HepG2 (cell line): ENCODE data around the gene POTEF. TPM values are rescaled to one million over a fixed set of nuclear protein-coding genes. Genes with fewer than 3 reads are reported as not detected.
"Not testable (repeated sequence)": the region's sequence is repeated elsewhere in the genome, so short reads cannot be mapped to it uniquely, and the experiment has no call there.

Source experiments
- ATAC-seq: fragments of 200-7000 bp; cut with Tn5 transposase; 3 replicates; pipeline ENCODE4 v1.9.1; 2020; ENCODE audit warnings: mild to moderate bottlenecking, moderate library complexity
- BruUV-seq: library from RNA; stranded (reverse); fragments of 400-500 nt; replicated peaks from 2 replicates; lab custom pipeline; 2021; lab: Mats Ljungman, UMichigan
- CTCF ChIA-PET: fragments of 300-600 bp; formaldehyde crosslinking; extraction: SDS; loops from one replicate; lab custom pipeline; 2021; ENCODE audit warnings: low total read pairs, inconsistent platforms, low intra/inter-chr PET ratio; lab: Yijun Ruan, JAX
- POLR2A ChIA-PET: fragments of 350-600 bp; sonication (Branson Sonifier 250); formaldehyde crosslinking; loops from one replicate; lab custom pipeline; 2020; ENCODE audit warnings: antibody characterized with exemption, inconsistent platforms; lab: Yijun Ruan, JAX
- DNase-seq: peaks from one replicate; pipeline ENCODE4 v3.0.0-alpha.2; 2015; ENCODE audit warnings: low spot score
- FAIRE-seq: peaks from 3 replicates; lab custom pipeline; 2011; peaks lifted over from hg19 to GRCh38; lab: Jason Lieb, UNC
- H2AFZ ChIP-seq: one replicate; pipeline ENCODE4 v1.6.1; 2011; ENCODE audit warnings: low read length, inconsistent platforms
- H3K27ac ChIP-seq: fragments of 300-600 bp; 3 replicates; pipeline ENCODE4 v1.8.0; 2011; ENCODE audit warnings: mixed run types, mild to moderate bottlenecking, mixed read lengths, low read length, inconsistent platforms; ENCODE audit not compliant: insufficient read depth; ENCODE audit errors: extremely low read length
- H3K27me3 ChIP-seq, 2 experiments: fragments of 200-600 bp in 1 of 2; 2 replicates in 1 of 2; 3 replicates in 1 of 2; pipeline versions ENCODE4 v1.6.0 to v1.8.0; 2011; ENCODE audit warnings: low read length in 2 of 2, mild to moderate bottlenecking in 2 of 2, moderate library complexity in 2 of 2, inconsistent platforms in 1 of 2; ENCODE audit not compliant: insufficient read depth in 2 of 2, control insufficient read depth in 1 of 2
- H3K36me3 ChIP-seq, 2 experiments: fragments of 200-600 bp in 1 of 2; replicated peaks in 1 of 2; 2 replicates in 1 of 2; 3 replicates in 1 of 2; pipeline versions ENCODE4 v1.5.1 to v1.8.0; 2011; ENCODE audit warnings: low read length in 2 of 2, inconsistent platforms in 1 of 2; ENCODE audit not compliant: insufficient read depth in 2 of 2, control insufficient read depth in 1 of 2
- H3K4me1 ChIP-seq: 2 replicates; pipeline ENCODE4 v1.5.1; 2012; ENCODE audit warnings: low read length, inconsistent platforms; ENCODE audit not compliant: insufficient read depth
- H3K4me2 ChIP-seq: 2 replicates; pipeline ENCODE4 v1.6.0; 2011; ENCODE audit warnings: low read depth, low read length, inconsistent platforms
- H3K4me3 ChIP-seq, 3 experiments: fragments of 200-600 bp in 1 of 3; sonication (generic), shearing (Covaris generic) in 1 of 3; replicated peaks in 1 of 3; 2 replicates each; pipeline ENCODE4 v1.5.1; 2011 to 2016; ENCODE audit warnings: low read length in 3 of 3, inconsistent platforms in 2 of 3, low read depth in 2 of 3, mild to moderate bottlenecking in 2 of 3, control low read depth in 1 of 3, mixed read lengths in 1 of 3; ENCODE audit not compliant: insufficient read depth in 1 of 3
- H3K79me2 ChIP-seq: one replicate; pipeline ENCODE4 v1.6.1; 2011; ENCODE audit warnings: low read length, inconsistent platforms; ENCODE audit not compliant: insufficient read depth
- H3K9ac ChIP-seq: 2 replicates; pipeline ENCODE4 v1.6.0; 2011; ENCODE audit warnings: mild to moderate bottlenecking, low read depth, low read length, inconsistent platforms; ENCODE audit not compliant: insufficient read depth
- H3K9me3 ChIP-seq: 2 replicates; pipeline ENCODE4 v1.5.1; 2012; ENCODE audit warnings: mild to moderate bottlenecking, low read length
- H4K20me1 ChIP-seq: 2 replicates; pipeline ENCODE4 v1.6.0; 2011; ENCODE audit warnings: inconsistent platforms, mild to moderate bottlenecking, low read length, moderate library complexity; ENCODE audit not compliant: insufficient read depth
- ESRRA ChIP-seq: sonication (generic); formaldehyde crosslinking; IDR thresholded peaks from 2 replicates; pipeline ENCODE4 v1.5.1; 2020; ENCODE audit warnings: mild to moderate bottlenecking, low read depth, missing genetic modification reagents
- HOXA5 ChIP-seq: sonication (generic); formaldehyde crosslinking; IDR thresholded peaks from 2 replicates; pipeline ENCODE4 v1.4.0; 2020; ENCODE audit warnings: missing genetic modification reagents
- HOXA9 ChIP-seq: sonication (generic); formaldehyde crosslinking; IDR thresholded peaks from 2 replicates; pipeline ENCODE4 v1.8.1; 2022; ENCODE audit warnings: missing genetic modification reagents, mild to moderate bottlenecking, moderate library complexity, borderline replicate concordance
- HOXD1 ChIP-seq: sonication (generic); formaldehyde crosslinking; IDR thresholded peaks from 2 replicates; pipeline ENCODE4 v1.5.0; 2020; ENCODE audit warnings: missing genetic modification reagents
- MAFF ChIP-seq: IDR thresholded peaks from 2 replicates; pipeline ENCODE4 v1.6.1; 2011; ENCODE audit warnings: low read depth, low read length, improper control_type of control experiment
- MAFG ChIP-seq: sonication (generic); formaldehyde crosslinking; IDR thresholded peaks from 2 replicates; pipeline ENCODE4 v1.5.1; 2020; ENCODE audit warnings: mild to moderate bottlenecking, missing genetic modification reagents
- MAFK ChIP-seq, 2 experiments: IDR thresholded peaks in 1 of 2; conservative IDR thresholded peaks in 1 of 2; 2 replicates each; pipeline ENCODE4 v1.6.1; 2011; ENCODE audit warnings: improper control_type of control experiment in 2 of 2, low read length in 2 of 2
- MEIS2 ChIP-seq: sonication (generic); formaldehyde crosslinking; IDR thresholded peaks from 2 replicates; pipeline ENCODE4 v1.9.0; 2021; ENCODE audit warnings: mild to moderate bottlenecking, missing genetic modification reagents
- SOX13 ChIP-seq, 3 experiments: fragments of 450-650 bp in 1 of 3; sonication (generic) in 1 of 3; formaldehyde crosslinking in 1 of 3; IDR thresholded peaks in 2 of 3; conservative IDR thresholded peaks in 1 of 3; 2 replicates each; pipeline versions ENCODE4 v1.5.0 to v1.6.1; 2016 to 2020; ENCODE audit warnings: antibody characterized with exemption in 1 of 3, mild to moderate bottlenecking in 1 of 3, missing compliant biosample characterization in 1 of 3, missing genetic modification reagents in 1 of 3, moderate library complexity in 1 of 3
- SOX5 ChIP-seq: IDR thresholded peaks from 2 replicates; pipeline ENCODE4 v1.6.1; 2016; ENCODE audit warnings: borderline replicate concordance
- SOX6 ChIP-seq, 2 experiments: fragments of 450-650 bp in 1 of 2; sonication (generic) in 1 of 2; formaldehyde crosslinking in 1 of 2; IDR thresholded peaks; 2 replicates each; pipeline versions ENCODE4 v1.4.0 to v1.6.1; 2017 to 2020; ENCODE audit warnings: antibody characterized with exemption in 1 of 2, mild to moderate bottlenecking in 1 of 2, missing genetic modification reagents in 1 of 2
- WGBS: methylation state at CpG from one replicate; pipeline ENCODE4 v1.1.6; 2017; ENCODE audit warnings: low lambda C conversion rate; 5-methylcytosine and 5-hydroxymethylcytosine counted together
- in situ Hi-C: cut with HindIII; loops from 2 replicates; pipeline ENCODE4 v1.10.0; 2017; ENCODE audit warnings: low pct_unique_long_range_greater_than_20kb; ENCODE audit not compliant: extremely low pct_ligation_motif_present
- intact Hi-C: fragments of 100-400 bp; cut with micrococcal nuclease; formaldehyde crosslinking; loops from one replicate; pipeline ENCODE4 v1.10.0; 2022; ENCODE audit not compliant: unreplicated experiment
- polyA plus RNA-seq, 8 experiments: library from polyadenylated mRNA; depleted of rRNA in 3 of 8; stranded (reverse) in 7 of 8; unstranded in 1 of 8; fragments of >200 nt; fragmentation: Illumina TruSeq in 4 of 8; extraction: Trizol in 4 of 8; gene quantifications; 2 replicates each; pipeline versions ENCODE4 v1.2.1 to v1.2.3, GENCODE V29; 2011 to 2016; ENCODE audit warnings: low read depth in 4 of 8, missing spikeins in 1 of 8, mixed read lengths in 1 of 8; ENCODE audit not compliant: insufficient read depth in 1 of 8
- total RNA-seq, 5 experiments: library from RNA; depleted of rRNA; stranded (reverse); fragments of >200 nt; fragmentation: Illumina TruSeq; extraction: Trizol; gene quantifications; 2 replicates each; pipeline ENCODE4 v1.2.3, GENCODE V29; 2016; ENCODE audit warnings: low read depth in 1 of 5
- TF ChIP-seq, protein P1 (sequence below): IDR thresholded peaks from 2 replicates; pipeline ENCODE4 v1.6.1; 2016; ENCODE audit warnings: control low read depth

Gene POTEF
- total and polyA plus RNA-seq, 2 of the 13 experiments (the other 11 are each of a cell fraction or from before 2014, with no cell fraction given), result 1.2 to 6.0 TPM

DNA sequence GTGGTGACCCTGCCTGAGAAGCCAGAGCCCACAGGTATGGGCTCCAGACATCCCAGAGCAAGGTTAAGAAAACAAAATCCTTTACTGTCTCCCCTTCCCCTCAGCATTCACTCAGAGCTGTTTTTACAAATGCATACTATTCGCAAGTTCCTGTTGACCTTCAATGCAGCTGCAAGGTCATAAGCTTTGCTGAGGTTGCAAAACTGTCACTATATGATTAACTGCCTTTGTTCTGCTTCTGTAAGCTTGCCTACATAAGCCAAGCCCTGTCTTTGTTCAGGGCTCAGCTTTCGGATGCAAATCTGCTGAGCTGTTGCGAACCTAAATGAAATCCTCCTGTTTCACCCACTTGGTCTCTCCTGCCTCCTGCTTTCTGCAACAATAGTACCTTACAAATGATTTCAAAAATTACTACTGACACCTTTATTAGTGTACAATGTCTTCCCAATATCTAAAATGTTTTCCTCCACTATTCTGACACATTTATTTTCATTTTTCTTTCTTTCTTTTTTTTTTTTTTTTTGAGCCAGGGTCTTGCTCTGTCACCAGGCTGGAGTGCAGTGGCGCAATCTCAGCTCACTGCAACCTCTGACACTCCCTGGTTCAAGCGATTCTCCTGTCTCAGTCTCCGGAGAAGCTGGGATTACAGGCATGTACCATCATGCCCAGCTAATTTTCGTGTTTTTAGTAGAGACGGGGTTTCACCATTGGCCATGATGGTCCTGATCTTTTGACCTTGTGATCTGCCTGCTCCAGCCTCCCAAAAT is 26.2 kb downstream of the POTEF start:
- intact Hi-C loops; in situ Hi-C loops; H3K27me3 ChIP-seq; H2AFZ ChIP-seq; H3K9me3 ChIP-seq; FAIRE-seq; CTCF ChIA-PET; H3K27ac ChIP-seq; H4K20me1 ChIP-seq; H3K4me1 ChIP-seq; H3K9ac ChIP-seq; BruUV-seq; H3K4me3 ChIP-seq; H3K4me2 ChIP-seq; POLR2A ChIA-PET; ATAC-seq; H3K79me2 ChIP-seq; H3K36me3 ChIP-seq; TF ChIP-seq SOX6 (IDR thresholded peaks at IDR 0.05): not testable (repeated sequence)
- 58% methylated on average over 7 of the region's 8 CpGs for WGBS
- DNase-seq, result peak; percentile 14
- TF ChIP-seq HOXA5 (CRISPR knock-in tag), result peak; percentile 99
- peak; percentile 94 for TF ChIP-seq ESRRA (CRISPR knock-in tag)
- peak; percentile 76 for TF ChIP-seq MAFK (conservative IDR thresholded peaks at IDR 0.05 in 1 of 2, IDR thresholded peaks at IDR 0.05 in 1 of 2; ENCODE audit: low read length in 2 of 2)
- peak; percentile 77; the same call in 1 of the 2 replicates for TF ChIP-seq HOXA9 (CRISPR knock-in tag)
- TF ChIP-seq SOX6 (CRISPR knock-in tag; IDR thresholded peaks at IDR 0.05), result peak; percentile 67
- TF ChIP-seq HOXD1 (CRISPR knock-in tag), result peak; percentile 98
- 0 out of 2 replicates have a peak, but pooled peaks have one; percentile 29 for TF ChIP-seq SOX13 (IDR thresholded peaks at IDR 0.05)
- TF ChIP-seq SOX13 (CRISPR knock-in tag; conservative IDR thresholded peaks at IDR 0.05 in 1 of 2, IDR thresholded peaks at IDR 0.05 in 1 of 2), result peak in 1 of 2 experiments; percentile 92; a peak in 2 of 4 replicates
- TF ChIP-seq, protein P1, sequence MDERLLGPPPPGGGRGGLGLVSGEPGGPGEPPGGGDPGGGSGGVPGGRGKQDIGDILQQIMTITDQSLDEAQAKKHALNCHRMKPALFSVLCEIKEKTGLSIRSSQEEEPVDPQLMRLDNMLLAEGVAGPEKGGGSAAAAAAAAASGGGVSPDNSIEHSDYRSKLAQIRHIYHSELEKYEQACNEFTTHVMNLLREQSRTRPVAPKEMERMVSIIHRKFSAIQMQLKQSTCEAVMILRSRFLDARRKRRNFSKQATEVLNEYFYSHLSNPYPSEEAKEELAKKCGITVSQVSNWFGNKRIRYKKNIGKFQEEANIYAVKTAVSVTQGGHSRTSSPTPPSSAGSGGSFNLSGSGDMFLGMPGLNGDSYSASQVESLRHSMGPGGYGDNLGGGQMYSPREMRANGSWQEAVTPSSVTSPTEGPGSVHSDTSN (CRISPR knock-in tag), result peak; percentile 41; the same call in 1 of the 2 replicates
- TF ChIP-seq MEIS2 (CRISPR knock-in tag), result peak; percentile 94
- peak; percentile 81 for TF ChIP-seq MAFF
- peak; percentile 49; the same call in 1 of the 2 replicates for TF ChIP-seq MAFG (CRISPR knock-in tag)
- TF ChIP-seq SOX5, result peak; percentile 77

DNA sequence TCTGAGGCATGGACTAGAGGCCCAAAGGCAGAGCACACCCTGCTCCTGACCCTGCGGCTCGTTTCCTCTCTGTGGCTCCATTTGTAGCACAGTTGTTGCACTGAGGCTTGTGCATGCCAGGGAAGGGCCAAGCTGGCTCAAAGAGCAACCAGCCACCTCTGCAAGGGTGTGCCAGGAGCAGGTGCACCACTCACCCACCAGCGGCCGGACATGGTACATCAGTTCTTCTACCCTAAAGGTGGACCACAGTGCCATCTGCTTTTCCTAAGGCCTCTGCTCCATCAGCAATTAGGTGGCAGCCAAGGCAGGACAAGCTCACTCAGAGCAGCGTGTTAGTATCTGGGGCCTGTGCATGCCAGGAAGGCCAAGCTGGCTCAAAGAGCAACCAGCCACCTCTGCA is 66.4 kb downstream of the POTEF start:
- CTCF ChIA-PET, H3K4me1 ChIP-seq, H3K4me2 ChIP-seq, H3K79me2 ChIP-seq, ATAC-seq, intact Hi-C loops, H3K9ac ChIP-seq, H3K9me3 ChIP-seq, POLR2A ChIA-PET, H3K27ac ChIP-seq, H3K4me3 ChIP-seq, H3K27me3 ChIP-seq, H2AFZ ChIP-seq, DNase-seq, in situ Hi-C loops, H4K20me1 ChIP-seq, H3K36me3 ChIP-seq, BruUV-seq, FAIRE-seq: not testable (repeated sequence)
- no CpG with 5 or more reads among the region's 5 CpGs for WGBS
